AML-193 (cell line): Measurements from ENCODE around the gene OPALIN.
A peak's percentile ranks its signal among the peaks of the same experiment; 100 is the strongest.

Experiments
- DNase-seq, 2 experiments: peaks; one replicate each; lab custom pipeline; 2025; lab: John Stamatoyannopoulos, UW

OPALIN gene, protein sequence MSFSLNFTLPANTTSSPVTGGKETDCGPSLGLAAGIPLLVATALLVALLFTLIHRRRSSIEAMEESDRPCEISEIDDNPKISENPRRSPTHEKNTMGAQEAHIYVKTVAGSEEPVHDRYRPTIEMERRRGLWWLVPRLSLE

DNA sequence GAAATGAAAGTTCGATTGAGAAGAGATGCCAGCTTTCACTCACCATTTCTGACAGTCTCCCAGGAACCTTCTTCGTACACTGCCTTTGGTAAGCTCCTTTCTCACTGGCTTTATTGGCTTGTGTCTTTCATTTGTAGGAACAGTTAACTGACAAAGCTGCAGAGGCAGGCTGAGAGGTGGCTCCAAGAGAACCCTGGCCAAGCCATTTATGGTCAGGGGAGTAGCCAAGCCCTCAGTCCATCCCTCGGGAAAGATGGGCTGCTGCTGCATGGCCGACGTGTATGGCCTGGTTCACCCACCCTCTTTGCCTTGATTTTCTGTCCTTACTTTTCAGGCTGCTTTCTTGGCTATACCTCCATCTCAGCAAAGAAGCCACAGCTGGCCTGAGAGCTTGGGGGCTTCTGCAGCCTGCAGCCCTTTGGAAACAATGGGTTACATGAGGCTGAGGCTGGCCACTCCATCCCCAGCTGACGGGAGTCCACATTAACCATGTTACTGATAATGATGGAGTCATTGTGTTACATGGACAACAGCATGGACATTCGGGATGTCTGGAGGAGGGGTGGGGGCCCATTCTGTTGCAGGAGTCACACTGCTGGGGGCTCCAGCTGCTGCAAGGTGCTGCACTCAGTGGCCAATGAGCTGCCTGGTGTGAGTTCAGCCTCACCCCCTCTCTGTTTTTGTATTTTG is at the start of gene OPALIN:
Gene OPALIN (minus strand): TSS at position 152 of the 690 bp plus-strand sequence. CDS start 106 bp downstream, at position 46.
- no peak for DNase-seq

DNA sequence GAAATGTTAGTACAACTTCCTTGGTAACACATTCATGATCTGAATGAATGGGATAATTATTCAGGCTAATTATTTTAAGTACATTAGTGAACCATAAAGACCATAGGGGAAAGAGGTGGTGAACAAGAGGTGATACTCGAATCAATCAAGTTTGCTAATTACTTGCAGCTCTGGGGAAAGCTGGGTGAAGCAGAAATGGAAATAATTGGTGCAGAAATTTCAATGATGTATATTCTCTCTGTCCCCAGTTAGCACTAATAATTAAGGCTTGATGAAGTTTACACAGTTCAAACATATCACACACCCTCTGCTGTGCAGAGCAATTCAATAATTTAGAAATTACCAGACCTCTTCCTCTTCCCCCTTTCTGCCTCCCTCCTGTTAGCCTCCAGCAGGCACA is 49.4 kb upstream of the OPALIN start:
- DNase-seq, result no peak

DNA sequence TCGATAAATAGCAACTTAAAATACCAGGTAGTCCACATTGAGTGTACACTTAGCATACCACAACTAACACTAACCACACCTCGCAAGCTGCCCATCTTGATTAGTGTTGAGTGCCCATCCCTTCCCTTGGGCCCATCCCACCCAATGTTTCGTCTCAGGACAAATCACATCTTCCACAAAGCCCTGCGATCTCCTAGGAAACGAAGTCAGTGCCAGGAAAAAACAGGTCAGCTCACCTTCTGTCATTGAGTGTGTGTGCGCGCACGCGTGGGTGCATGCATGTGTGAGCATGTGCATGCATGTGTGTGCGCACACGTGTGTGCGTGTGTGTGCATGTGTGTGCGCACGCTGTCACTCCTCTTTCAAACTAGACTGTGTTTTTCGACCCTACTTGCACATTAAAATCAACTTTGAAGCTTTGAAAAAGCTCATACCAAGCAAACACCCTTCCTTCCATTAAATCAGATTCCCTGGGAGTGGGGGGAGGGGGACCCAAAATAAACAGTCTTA is 48.8 kb upstream of the OPALIN start:
- no peak for DNase-seq

DNA sequence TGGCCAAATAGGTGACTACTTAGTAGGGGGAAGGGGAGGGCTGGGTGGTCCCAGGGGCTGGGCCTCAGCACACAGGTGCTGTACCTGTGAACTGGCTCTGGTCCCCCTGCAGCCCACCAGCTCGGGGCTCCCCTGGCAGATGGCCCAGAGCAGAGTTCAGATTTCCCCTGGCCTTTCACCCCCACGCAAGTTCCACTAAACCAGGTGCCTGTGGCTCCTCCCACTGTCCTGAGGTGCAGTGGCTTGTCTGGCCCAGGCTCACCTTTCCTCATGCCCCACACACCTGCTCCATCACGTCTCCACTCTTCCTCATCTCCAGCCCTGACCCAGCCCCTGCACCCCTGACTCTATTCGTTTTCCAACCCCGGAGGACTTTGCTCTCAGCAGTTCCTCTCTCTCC is 47.3 kb upstream of the OPALIN start:
- DNase-seq, result no peak

DNA sequence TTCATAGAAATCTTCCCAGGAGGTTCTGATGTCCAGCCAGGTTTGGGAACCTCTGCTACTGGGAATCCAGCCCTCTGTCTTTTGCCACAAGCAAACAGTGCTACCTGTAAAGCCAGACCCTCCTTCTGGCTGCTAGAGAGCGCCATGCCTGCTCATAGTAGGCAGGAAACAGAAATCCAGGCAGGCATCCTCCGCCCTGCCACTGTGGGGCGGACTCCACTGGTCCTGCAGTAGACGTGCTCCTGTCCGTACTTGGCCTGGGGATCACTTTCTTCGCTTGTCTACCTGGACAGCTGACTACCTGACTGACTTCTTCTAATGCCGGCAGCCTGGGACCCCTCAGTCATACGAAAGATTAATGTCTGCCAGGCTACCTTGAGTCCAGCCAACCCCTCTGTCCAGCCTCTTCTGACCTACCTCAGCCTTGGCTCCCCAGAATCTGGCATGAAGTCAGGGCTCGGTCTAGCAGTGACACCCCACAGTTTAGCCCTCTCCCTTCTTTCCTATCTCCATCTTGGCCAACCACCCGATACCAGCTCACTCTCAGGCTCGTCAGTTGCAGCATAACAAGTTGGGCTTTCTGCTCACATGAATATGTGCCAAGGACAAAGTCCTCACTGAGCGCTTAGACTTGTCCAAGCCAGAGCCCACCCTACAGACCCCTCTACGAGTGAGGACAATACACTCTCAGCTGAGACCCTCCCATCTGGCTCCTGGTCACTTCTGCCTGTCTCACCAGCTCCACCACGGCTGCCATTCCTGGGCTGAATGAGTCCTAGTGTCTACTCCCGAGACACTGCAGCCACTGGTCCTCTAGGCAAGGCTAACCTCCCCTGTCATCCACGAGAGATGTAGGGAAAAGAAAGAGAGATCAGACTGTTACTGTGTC is 43.9 kb upstream of the OPALIN start:
- no peak for DNase-seq

- no peak for DNase-seq
Observed at GRCh38 chr10:96401036-96401435, 42.2 kb upstream of the OPALIN start.

- DNase-seq, result no peak
Observed at GRCh38 chr10:96400465-96400864, 41.7 kb upstream of the OPALIN start.

- DNase-seq, result no peak
Observed at GRCh38 chr10:96397902-96398301, 39.1 kb upstream of the OPALIN start.

- peak; percentile 43 to 48 for DNase-seq
Observed at GRCh38 chr10:96395931-96396877, 37.4 kb upstream of the OPALIN start.

DNA sequence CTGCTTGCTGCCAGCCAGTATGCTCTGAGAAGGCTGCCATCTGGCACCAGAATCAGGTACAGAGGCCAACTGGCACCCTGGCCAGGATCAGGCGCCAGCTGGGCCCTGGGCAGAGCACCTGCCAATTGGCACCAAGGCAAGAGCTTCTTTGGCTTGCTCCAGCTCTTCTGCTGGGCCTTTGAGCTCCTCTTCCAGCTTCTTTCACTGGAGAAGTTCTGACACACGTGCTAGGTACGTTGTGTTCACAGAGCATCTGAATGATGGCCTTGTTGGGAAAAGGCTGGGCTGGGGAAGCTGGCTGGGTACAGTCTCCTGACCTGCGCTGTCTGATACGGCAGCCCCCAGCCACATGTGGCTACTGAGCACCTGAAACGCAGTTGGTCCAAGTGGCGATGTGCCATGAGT is 31.7 kb upstream of the OPALIN start:
- DNase-seq, result no peak

- DNase-seq, result no peak
Observed at GRCh38 chr10:96389785-96390184, 31.0 kb upstream of the OPALIN start.

GRCh38 chr10:96387601-96388000 is 28.8 kb upstream of the OPALIN start:
- no peak for DNase-seq

DNA sequence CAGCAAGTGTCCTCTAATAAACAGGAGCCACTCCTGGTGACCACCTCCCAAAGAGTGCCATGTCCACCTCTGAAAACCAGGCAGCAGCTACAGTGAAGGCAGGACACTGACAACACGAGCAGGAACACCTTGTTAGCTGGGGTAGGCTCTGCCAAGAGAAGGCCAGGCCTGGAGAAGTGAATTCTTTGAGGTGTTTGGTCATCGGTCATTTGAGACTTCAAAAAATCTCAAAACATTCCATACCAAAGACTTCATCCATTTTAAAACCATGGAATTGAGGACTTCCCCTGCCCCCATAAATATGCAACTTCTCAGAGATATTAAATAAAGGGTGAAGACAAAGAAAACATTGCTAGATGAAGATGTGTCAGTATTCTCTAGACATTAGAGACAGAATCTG is 28.4 kb upstream of the OPALIN start:
- DNase-seq, result no peak

- DNase-seq, result no peak
Observed at GRCh38 chr10:96384506-96384905, 25.7 kb upstream of the OPALIN start.

- DNase-seq, result peak; percentile 90
Observed at GRCh38 chr10:96380821-96381220, 22.0 kb upstream of the OPALIN start.

DNA sequence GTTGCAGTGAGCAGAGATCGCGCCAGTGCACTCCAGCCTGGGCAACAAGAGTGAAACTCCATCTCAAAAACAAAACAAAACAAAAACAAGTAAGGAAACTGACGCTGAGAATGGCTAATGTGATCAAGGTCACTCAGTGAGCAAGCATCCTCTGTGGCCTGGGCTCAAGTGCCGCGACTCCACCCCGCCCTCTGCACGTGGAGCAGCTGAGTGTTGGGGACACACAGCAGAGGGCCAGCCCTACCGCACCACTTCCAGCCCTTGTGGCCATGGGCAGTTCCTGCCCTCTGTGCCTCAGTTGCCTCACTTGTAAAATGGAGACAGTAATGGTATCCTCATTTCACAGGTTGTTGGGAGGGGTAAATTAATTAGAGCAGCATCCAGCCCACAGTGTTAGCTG is 21.0 kb upstream of the OPALIN start:
- no peak for DNase-seq

DNA sequence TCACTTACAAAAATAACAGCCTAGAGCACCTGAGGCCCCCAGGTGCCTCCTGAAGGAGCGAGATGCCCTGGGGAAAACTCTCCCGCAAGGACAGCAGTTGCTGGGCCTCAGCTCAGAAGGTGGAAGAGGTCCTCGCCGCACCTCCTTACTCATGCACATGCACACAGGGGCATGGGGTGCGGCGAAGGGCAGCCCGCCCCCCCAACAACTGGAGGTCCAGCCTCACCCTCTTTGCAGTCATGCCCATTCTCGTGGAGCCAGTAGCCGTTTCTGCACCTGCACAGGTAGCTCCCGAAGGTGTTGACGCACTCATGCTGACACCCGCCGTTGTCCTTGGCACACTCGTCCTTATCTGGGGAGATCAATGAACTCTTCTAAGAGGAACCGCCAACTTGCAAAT is 19.9 kb upstream of the OPALIN start:
- DNase-seq, result no peak

DNA sequence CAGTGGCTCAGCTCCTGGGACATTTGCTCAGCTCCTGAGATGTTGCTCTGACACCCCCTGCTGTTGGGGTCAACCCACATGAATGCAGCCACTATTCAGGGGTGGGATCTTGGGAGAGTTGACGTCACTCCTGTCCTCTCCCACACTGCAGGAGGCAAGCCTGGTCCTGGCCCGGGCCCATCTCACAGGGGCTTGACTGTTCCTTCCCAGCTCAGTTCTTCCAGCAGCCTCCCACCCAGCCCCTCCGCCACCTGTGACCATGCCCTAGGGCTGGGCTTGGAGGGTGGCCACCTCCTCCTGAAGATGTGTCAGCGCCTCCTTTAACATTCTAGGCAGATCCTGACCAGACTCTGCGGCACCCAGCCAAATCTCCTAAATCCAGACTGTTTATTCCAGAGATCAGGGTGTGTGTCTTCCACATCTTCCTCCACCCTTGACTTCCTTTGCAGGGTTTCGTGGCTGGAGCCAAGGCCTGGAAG is 19.1 kb upstream of the OPALIN start:
- no peak for DNase-seq

- no peak for DNase-seq
Observed at GRCh38 chr10:96376483-96376882, 17.7 kb upstream of the OPALIN start.

GRCh38 chr10:96374985-96375830 is 16.4 kb upstream of the OPALIN start:
- DNase-seq, result peak; percentile 76 to 77

DNA sequence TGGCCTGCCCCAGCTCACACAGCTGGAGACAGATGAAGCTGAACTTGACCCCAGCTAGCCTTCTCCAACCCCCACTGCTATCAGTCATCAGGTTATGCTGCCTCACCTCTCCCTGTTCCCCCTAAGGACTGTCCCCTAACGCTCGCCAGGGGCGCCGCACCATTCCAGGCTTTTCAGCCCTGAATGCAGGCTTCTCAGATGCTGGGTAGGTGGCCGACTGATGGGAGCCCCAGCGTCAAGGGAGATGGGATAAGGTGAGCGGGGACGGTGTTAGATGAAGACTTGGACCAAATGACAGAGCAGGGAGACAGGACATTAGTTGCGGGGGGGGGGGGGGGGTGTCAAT is 15.8 kb upstream of the OPALIN start:
- no peak for DNase-seq
